Memory B cell (primary cell): Measurements from ENCODE around the gene EFNB3.

Source experiments
- ATAC-seq: fragments of 150-1000 bp; cut with Tn5 transposase; 2 replicates; pipeline ENCODE4 v1.10.0; 2021; ENCODE audit warnings: low read depth, mild to moderate bottlenecking, moderate library complexity
- DNase-seq, 2 donors: peaks; one replicate each; pipeline ENCODE4 v3.0.0; 2022; ENCODE audit warnings: low spot score in 2 of 2
- H3K27ac Mint-ChIP-seq: one replicate; pipeline ENCODE4 v1.8.0; 2022; ENCODE audit warnings: mild to moderate bottlenecking, moderate library complexity, mixed read lengths
- H3K27me3 Mint-ChIP-seq: one replicate; pipeline ENCODE4 v1.8.0; 2022; ENCODE audit warnings: mixed read lengths
- H3K36me3 Mint-ChIP-seq: one replicate; pipeline ENCODE4 v1.8.0; 2022; ENCODE audit warnings: mild to moderate bottlenecking, mixed read lengths
- H3K4me1 Mint-ChIP-seq: one replicate; pipeline ENCODE4 v1.8.0; 2022; ENCODE audit warnings: mixed read lengths
- H3K4me3 Mint-ChIP-seq: one replicate; pipeline ENCODE4 v1.8.0; 2022; ENCODE audit warnings: mild to moderate bottlenecking, moderate library complexity, mixed read lengths
- H3K9me3 Mint-ChIP-seq: one replicate; pipeline ENCODE4 v1.8.0; 2022; ENCODE audit warnings: mixed read lengths

The EFNB3 gene

DNA sequence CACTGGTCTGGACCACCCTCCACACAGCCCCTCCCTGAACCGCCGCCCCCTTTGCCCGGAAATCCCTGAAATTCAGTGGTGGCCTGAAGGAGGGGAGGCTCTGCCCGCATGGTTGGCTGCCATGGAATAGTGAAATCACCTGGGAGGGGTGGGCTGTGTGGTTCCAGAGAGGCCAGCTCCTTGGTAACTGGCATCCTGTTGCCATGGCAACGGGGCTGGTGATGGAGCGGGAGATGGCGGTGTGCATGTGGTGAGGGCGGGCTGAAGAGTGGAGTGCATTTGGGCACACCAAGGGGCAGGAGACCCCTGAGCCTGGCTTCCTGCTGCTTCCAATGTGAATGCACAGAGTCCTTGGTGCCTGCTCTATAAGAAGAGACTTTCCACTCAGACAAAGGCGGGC, 2.4 kb downstream of the EFNB3 start:
- Mint-ChIP-seq H3K4me1 (peaks cover 34% of the 10 kb centered on the region), H3K36me3 (peaks cover 8% of the 10 kb centered on the region)

DNA sequence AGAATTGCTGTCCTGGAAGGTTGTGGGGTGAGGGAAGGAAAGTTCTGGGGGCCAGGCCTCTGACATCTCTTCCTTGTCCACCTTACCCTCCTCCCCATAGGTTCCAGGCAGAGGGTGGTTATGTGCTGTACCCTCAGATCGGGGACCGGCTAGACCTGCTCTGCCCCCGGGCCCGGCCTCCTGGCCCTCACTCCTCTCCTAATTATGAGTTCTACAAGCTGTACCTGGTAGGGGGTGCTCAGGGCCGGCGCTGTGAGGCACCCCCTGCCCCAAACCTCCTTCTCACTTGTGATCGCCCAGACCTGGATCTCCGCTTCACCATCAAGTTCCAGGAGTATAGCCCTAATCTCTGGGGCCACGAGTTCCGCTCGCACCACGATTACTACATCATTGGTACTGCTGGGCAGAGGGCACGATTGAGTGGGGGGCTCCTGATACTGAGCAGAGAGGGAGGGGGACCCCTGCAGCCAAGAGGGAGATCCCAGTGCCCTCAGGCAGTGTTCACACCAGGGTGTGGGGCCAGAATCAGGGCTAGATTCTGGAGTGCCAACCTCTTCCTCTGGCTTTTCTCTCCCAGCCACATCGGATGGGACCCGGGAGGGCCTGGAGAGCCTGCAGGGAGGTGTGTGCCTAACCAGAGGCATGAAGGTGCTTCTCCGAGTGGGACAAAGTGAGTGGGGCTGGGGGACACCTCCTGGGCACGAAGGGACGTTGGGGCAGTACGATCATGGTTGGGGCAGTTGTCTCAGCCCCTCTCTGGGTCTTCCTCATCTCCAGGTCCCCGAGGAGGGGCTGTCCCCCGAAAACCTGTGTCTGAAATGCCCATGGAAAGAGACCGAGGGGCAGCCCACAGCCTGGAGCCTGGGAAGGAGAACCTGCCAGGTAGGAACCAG, 3.1 kb downstream of the EFNB3 start:
- Mint-ChIP-seq H3K27ac (no peak overlapping the region), H3K9me3 (no peaks in the 10 kb centered on the region), H3K4me1 (peaks cover 34% of the 10 kb centered on the region), H3K27me3 (peaks cover 53% of the 10 kb centered on the region), H3K4me3 (no peak overlapping the region), H3K36me3 (peaks cover 5% of the 10 kb centered on the region)
- DNase-seq (no peak), ATAC-seq (no peak)

More for the DNA sequence above, 2.4 kb downstream of the EFNB3 start:
- Mint-ChIP-seq H3K27me3 (peaks cover 50% of the 10 kb centered on the region), H3K27ac (no peak overlapping the region), H3K9me3 (no peaks in the 10 kb centered on the region), H3K4me3 (no peak overlapping the region)
- ATAC-seq (no peak), DNase-seq (no peak)

DNA sequence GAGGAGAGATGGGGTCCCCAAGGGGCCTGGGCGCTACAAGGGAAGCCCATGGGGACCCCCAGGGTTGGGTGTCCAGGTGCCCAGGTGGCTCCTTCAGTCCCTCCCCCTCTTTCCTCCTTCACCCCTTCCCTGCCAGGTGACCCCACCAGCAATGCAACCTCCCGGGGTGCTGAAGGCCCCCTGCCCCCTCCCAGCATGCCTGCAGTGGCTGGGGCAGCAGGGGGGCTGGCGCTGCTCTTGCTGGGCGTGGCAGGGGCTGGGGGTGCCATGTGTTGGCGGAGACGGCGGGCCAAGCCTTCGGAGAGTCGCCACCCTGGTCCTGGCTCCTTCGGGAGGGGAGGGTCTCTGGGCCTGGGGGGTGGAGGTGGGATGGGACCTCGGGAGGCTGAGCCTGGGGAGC, 4.0 kb downstream of the EFNB3 start:
- no peak overlapping the region for H3K27ac Mint-ChIP-seq
- peaks cover 30% of the 10 kb centered on the region for H3K4me1 Mint-ChIP-seq
- ATAC-seq: no peak
- no peak for DNase-seq
- no peak overlapping the region for H3K4me3 Mint-ChIP-seq
- peaks cover 52% of the 10 kb centered on the region for H3K27me3 Mint-ChIP-seq
- H3K9me3 Mint-ChIP-seq: no peaks in the 10 kb centered on the region
- H3K36me3 Mint-ChIP-seq: no peaks in the 10 kb centered on the region

DNA sequence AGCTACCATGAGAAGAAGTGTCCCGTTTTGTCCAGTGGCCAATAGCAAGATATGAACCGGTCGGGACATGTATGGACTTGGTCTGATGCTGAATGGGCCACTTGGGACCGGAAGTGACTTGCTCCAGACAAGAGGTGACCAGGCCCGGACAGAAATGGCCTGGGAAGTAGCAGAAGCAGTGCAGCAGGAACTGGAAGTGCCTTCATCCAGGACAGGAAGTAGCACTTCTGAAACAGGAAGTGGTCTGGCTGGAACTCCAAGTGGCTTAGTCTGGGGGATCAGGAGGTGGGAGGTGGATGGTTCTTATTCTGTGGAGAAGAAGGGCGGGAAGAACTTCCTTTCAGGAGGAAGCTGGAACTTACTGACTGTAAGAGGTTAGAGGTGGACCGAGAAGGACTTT, 5.3 kb downstream of the EFNB3 start:
- Mint-ChIP-seq H3K4me1 (peaks cover 23% of the 10 kb centered on the region), H3K4me3 (no peak overlapping the region), H3K27ac (no peak overlapping the region), H3K9me3 (no peaks in the 10 kb centered on the region), H3K36me3 (no peaks in the 10 kb centered on the region), H3K27me3 (peaks cover 50% of the 10 kb centered on the region)
- DNase-seq (no peak), ATAC-seq (no peak)

DNA sequence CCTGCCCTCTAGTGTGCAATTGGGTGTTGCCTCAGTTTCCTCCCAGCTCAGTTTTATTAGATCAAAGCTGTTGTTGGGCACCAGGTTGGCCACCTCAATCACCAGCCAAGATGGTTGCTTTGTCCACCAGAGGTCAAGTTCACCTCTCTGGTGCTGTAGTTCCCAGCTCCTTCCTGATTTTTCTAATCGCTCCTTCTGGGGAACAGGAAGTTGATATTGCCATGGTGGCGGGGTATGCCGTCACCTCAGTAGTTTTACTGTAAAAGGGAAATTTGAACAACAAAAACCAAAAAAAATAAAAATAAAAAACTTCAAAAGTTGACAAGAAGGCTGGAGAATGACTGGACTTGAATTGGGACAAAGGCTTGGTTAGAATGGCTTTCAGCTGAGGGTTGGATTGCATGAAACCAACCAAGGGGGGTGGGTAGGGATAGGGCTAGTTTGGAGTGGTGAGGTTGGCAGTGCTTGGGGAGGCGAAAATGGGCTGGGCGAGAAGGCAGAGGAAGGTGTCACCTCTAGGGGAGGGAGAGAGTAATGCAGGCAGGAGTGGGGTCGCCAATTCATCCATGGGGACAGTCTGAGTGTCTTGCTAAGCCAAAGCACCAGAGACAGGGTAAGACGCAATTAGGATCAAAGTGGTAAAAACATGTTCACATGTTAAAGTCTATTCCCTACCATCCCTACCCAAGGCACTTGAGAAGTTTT, 6.2 kb downstream of the EFNB3 start:
- Mint-ChIP-seq H3K4me3 (no peak overlapping the region), H3K27me3 (peaks cover 52% of the 10 kb centered on the region), H3K9me3 (no peaks in the 10 kb centered on the region), H3K4me1 (peaks cover 20% of the 10 kb centered on the region), H3K36me3 (no peaks in the 10 kb centered on the region), H3K27ac (no peak overlapping the region)
- peak; percentile 33 for ATAC-seq
- DNase-seq: no peak

DNA sequence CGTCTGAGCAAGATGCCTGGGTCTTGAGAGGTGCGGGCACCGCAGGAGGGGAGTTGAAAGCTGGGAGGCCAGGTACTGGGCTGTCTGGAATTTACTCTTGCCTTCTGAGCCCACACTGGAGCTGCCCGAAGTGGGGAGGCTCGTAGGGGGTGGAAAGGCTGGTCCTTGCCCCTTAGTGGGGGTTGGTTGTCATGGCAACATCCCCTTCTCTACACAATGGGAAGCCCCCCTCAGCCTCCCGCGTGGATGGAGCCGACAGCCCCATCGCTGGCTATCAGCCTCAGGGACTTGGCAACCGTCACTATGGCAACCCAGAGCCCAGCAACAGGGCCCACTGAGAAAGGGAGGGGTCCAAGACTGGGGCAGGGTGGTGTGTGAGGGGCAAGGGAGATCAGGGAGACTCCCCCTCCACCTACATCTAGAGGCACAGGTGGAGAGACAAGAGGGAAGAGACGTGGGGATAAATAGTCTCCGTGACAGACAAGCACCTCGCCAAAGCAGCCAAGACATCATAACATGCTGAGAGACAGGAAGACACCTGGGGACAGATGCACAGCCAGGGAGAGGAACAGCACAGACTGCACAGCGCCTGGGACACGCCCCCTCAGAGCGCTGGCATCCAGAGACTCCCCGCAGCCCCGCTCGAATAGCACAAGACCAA, 7.2 kb downstream of the EFNB3 start:
- no peaks in the 10 kb centered on the region for H3K9me3 Mint-ChIP-seq
- H3K36me3 Mint-ChIP-seq: no peaks in the 10 kb centered on the region
- H3K27me3 Mint-ChIP-seq: peaks cover 47% of the 10 kb centered on the region
- no peak overlapping the region for H3K4me3 Mint-ChIP-seq
- peaks cover 28% of the 10 kb centered on the region for H3K4me1 Mint-ChIP-seq
- H3K27ac Mint-ChIP-seq: peak overlapping the region; percentile 53
- DNase-seq: no peak
- peak; percentile 50 for ATAC-seq

DNA sequence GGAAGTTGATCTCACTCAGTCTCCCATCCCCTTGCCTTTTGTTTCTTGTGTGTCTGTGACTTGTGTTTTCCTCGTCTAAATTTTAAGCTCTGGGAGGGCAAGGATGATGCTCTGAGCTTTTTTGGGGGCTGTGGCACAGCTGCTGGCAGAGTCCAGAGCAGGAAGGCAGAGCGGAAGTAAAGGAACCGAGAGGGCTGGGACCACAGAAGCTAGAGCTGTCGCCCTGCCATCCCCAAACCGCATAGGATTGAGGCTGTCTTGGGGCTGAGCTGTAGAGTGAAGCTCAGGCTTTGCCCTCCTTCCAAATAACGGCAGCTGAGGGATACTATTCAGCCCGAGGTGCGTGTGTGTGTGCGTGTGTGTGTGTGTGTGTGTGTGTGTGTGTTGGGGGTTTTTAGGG, 8.8 kb downstream of the EFNB3 start:
- ATAC-seq (no peak), DNase-seq (no peak)
- H3K4me3 Mint-ChIP-seq: no peak overlapping the region
- H3K27me3 Mint-ChIP-seq: peaks cover 59% of the 10 kb centered on the region
- H3K36me3 Mint-ChIP-seq: no peaks in the 10 kb centered on the region
- no peak overlapping the region for H3K27ac Mint-ChIP-seq
- H3K4me1 Mint-ChIP-seq: peaks cover 37% of the 10 kb centered on the region
- H3K9me3 Mint-ChIP-seq: no peaks in the 10 kb centered on the region

DNA sequence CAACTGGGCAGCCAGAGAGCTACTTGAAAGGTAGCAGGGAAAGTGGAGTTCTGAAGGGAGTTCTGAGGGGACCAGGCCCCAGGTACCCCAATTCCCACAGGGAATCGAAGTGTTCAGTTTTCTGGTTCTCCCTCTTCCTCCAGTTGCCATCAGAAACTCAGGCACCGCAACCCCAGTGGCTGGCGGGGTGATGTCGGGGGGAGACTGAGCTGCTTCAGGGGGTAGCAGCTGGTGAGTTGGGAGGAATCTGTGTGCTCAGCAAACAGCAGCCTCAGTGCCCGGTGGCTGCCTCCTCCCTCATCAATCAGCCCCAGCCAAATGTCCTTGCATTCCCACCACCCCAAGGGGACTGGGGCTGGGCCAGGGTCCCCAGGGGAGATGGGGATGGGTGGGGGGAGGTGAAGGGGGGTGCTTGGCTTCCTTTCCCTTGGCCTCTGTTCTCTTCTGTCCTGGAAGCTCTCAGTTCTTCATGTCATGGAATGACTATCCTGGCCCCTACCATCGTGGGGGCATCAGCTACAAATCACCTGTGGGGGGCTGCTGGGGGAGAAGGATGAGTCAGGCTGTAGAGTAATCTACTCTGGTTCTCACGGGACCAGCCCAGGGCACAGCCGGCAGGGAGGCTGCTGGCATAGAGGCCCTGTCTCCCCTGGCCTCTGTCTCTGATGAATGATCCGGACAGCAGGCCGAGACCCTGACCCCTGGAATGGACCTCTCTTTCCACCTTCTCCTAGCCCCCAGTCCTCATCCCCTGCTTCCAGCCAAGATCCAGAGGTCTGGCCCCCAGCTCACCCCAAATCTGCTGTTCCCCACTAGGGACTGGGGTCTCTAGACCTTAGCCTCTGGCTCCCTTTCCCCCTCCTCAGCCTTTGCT, 10.0 kb downstream of the EFNB3 start:
- Mint-ChIP-seq H3K4me1 (peaks cover 35% of the 10 kb centered on the region), H3K27me3 (peaks cover 56% of the 10 kb centered on the region), H3K9me3 (no peaks in the 10 kb centered on the region), H3K27ac (no peak overlapping the region), H3K36me3 (no peaks in the 10 kb centered on the region), H3K4me3 (no peak overlapping the region)
- ATAC-seq: no peak
- DNase-seq: no peak

DNA sequence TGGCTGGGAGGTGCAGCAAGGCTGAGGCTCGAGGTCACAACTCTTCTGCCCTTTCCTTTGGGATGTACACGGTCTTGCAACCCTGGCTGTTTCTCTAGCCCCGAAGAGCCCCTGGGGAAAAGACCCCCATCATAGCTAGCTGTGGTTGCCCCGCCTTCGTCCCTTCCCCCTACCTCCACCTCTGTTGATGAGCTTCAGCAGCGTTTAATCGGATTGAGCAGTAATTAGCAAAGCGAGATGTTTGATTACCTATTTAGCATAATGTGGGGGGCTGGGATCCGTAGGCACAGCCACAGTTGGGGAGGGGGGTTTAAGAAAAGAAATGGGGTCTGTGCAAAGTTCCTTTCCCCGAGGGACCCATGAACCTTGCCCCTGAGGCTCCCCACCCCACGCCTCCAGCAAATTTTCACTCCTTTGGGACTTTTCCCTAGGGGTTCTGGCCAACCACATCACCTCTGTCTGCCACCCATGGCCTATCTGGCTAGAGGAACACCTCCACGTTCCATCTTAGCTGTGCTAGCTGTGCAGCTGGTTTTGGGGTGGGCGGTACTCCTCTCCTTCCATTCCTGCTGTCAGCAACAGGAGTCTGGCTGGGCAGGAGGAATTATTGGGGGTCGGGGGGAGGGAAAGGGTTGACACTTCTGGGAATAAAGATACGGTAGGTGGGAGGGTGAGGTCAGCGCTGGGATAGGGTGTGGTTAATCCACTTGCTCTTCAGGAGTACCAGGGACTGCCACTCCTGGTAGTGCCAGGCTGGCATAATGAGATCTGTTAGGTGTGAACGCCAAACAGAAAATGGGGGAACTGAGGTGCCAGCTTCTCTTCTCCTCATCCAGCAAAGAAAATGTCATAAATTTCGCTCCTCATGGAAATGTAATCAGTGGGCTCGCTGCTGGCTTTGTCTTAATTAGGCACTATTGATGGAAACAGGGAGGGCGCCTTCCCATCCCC, 11.2 kb downstream of the EFNB3 start:
- Mint-ChIP-seq H3K9me3 (no peaks in the 10 kb centered on the region), H3K36me3 (no peaks in the 10 kb centered on the region), H3K4me3 (peak overlapping the region; percentile 40), H3K27ac (no peak overlapping the region), H3K4me1 (peaks cover 27% of the 10 kb centered on the region), H3K27me3 (peaks cover 53% of the 10 kb centered on the region)
- DNase-seq (peak in 1 of 2 donors; percentile 15), ATAC-seq (no peak)

DNA sequence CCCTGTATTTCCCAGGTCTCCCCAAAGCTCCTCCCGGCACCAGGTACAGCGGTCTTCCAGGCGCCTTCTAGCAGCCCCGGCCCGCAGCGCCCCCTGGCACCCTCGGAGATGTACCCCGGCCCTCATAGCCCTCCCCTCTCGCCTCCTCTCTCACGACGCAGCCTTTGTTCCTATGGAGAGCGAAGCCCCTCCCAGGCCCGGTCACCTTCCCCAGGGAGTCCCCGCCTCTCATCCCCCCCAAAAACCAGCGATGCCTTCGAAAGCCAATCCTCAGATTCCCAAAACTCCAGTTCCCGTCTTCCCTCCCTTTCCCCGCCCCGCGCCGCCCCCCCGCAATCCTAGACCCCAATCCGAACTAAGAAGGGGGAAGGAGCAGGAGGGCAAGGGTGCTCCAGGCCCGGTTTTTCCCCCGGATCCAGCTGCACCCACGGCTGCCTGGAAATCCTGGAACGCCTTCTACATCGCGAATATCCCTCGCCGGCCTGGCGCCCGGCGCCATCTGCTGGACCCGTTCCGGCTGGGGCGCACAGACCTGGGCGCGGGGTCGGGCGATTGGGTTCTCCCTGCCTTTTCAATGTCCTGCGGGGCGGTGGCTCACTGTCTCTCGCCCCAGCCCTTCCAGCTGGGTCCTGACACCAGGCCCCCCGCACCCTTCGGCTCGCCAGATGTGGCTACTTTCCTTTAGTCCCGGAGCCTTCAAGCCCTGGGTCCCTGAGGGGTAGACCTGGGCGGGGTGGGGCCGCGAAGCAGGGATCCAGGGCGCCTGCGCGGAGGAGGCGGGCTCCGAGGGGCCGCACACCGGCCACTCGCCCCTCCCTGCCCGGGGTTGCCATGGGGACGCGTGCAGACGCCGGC, 12.1 kb downstream of the EFNB3 start, which contains the start of gene DNAH2:
TSS of gene DNAH2 (plus strand) at position 844 of the 855 bp plus-strand sequence. CDS start 1,991 bp downstream, outside the sequence.
- H3K27ac Mint-ChIP-seq: no peak within 1 kb of the TSS
- H3K4me1 Mint-ChIP-seq: peaks cover 24% of the 10 kb centered on the region
- DNase-seq: no peak
- peak within 1 kb of the TSS; percentile 82 for H3K4me3 Mint-ChIP-seq
- H3K9me3 Mint-ChIP-seq: no peaks in the 10 kb centered on the region
- H3K36me3 Mint-ChIP-seq: no peaks in the 10 kb centered on the region
- peaks cover 53% of the 10 kb centered on the region for H3K27me3 Mint-ChIP-seq
- ATAC-seq: peak; percentile 54

DNA sequence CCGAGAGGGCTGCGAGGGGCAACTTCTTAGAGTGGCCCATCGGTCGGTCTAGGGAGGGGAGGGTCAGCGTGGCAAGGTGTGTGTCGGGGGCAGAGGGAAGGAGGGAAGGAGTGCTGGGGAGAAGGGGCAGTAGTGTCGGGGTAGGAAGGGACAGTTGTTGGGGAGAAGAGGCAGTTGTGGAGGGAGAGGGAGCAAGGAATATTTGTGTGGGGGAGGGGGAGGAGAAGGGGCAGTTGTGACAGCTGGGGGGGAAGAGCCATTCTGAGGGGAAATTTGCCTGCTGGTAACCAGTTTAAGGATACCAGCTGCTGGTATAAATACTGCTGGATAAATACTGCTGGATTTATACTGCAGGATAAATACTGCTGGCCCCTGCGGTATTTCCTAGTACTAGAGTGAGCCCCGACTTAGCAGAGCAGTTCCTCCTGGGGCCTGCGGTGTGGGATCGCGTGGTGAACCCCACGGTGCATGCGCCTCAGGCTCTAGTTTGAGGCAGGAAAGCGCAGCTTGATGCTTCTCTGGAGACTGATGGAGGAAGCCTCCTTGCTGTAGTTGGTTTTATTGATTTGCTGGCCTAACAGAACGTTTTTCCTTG, 12.9 kb downstream of the EFNB3 start:
- Mint-ChIP-seq H3K36me3 (no peaks in the 10 kb centered on the region), H3K4me1 (peaks cover 21% of the 10 kb centered on the region), H3K4me3 (peak overlapping the region; percentile 82), H3K27ac (no peak overlapping the region), H3K27me3 (peaks cover 50% of the 10 kb centered on the region), H3K9me3 (no peaks in the 10 kb centered on the region)
- ATAC-seq (peak; percentile 77), DNase-seq (no peak)

DNA sequence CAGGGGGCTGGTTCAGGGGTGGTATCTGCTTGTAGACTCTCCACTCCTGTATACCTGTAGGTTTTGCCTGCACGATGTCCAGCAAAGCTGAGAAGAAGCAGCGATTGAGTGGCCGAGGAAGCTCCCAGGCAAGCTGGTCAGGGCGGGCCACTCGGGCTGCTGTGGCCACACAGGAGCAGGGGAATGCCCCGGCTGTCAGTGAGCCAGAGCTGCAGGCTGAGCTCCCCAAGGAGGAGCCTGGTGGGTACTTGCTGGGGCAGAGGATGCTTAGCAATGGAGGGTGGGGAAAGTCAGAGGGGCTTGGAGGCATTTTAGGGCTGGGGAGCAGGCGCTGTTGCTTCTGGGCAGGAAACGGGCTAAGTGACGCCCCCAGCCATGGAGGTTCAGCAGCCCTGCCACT, 14.7 kb downstream of the EFNB3 start:
- Mint-ChIP-seq H3K4me3 (no peak overlapping the region), H3K4me1 (peaks cover 17% of the 10 kb centered on the region), H3K27me3 (peaks cover 45% of the 10 kb centered on the region), H3K9me3 (no peaks in the 10 kb centered on the region), H3K27ac (no peak overlapping the region), H3K36me3 (no peaks in the 10 kb centered on the region)
- DNase-seq (no peak), ATAC-seq (no peak)
